Subcutaneous abdominal adipose tissue (tissue), 5 donors: ENCODE measurements around the gene ANKRD11.

Source experiments
- H3K27ac ChIP-seq: one replicate; pipeline ENCODE4 v1.7.0; 2013; ENCODE audit warnings: low read depth, mild to moderate bottlenecking, inconsistent platforms, low read length, moderate library complexity
- H3K27me3 ChIP-seq, 5 donors: one replicate each; pipeline ENCODE4 v1.7.0; 2013; ENCODE audit warnings: low read length in 5 of 5, inconsistent platforms in 1 of 5; ENCODE audit not compliant: control insufficient read depth in 5 of 5, insufficient read depth in 4 of 5
- H3K36me3 ChIP-seq, 5 donors: one replicate each; pipeline ENCODE4 v1.7.0; 2013; ENCODE audit warnings: low read length in 5 of 5; ENCODE audit not compliant: control insufficient read depth in 5 of 5, insufficient read depth in 5 of 5
- H3K4me1 ChIP-seq, 5 donors: one replicate each; pipeline ENCODE4 v1.7.0; 2013; ENCODE audit warnings: low read length in 5 of 5, mild to moderate bottlenecking in 3 of 5, moderate library complexity in 1 of 5; ENCODE audit not compliant: control insufficient read depth in 5 of 5, insufficient read depth in 5 of 5
- H3K4me3 ChIP-seq, 5 donors: one replicate each; pipeline ENCODE4 v1.7.0; 2013; ENCODE audit warnings: low read length in 5 of 5, low read depth in 1 of 5
- H3K9ac ChIP-seq, 5 donors: one replicate each; pipeline ENCODE4 v1.7.0; 2013; ENCODE audit warnings: low read length in 5 of 5, mild to moderate bottlenecking in 4 of 5, moderate library complexity in 3 of 5
- H3K9me3 ChIP-seq, 5 donors: one replicate each; pipeline ENCODE4 v1.7.0; 2013; ENCODE audit warnings: low read length in 5 of 5; ENCODE audit not compliant: control insufficient read depth in 5 of 5
- donor health status: healthy.
- donor health status: healthy.
- donor health status: healthy.
- donor health status: healthy.
- donor health status: healthy.

Gene ANKRD11

DNA sequence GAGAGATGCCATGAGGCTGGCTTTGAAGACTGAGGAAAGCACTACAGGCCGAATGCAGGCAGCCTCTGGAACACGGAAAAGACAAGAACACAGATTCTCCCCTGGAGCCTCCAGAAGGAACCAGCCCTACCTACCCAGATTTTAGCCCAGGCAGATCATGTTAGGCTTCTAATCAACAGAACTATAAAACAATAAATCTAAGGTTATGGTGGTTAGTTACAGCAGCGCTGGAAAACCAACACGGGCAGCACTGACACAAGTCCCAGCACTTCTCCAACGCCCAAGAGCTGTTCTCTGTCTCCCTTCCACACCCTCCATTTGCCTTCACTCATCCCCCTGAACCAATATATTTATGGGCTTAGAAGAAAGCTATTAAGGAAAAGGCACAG is 7.5 kb downstream of the ANKRD11 start:
- Histone ChIP-seq H3K27ac (no peak overlapping the region), H3K9ac (peak overlapping the region in 1 of 5 donors; percentile 27), H3K9me3 (no peaks in the 10 kb centered on the region), H3K27me3 (no peaks in the 10 kb centered on the region), H3K36me3 (no peaks in the 10 kb centered on the region), H3K4me3 (peak overlapping the region in 1 of 5 donors; percentile 32), H3K4me1 (peaks cover 5 to 71% (median 59%) of the 10 kb centered on the region in 5 donors)

GRCh38 chr16:89482150-89482816 is 8.1 kb downstream of the ANKRD11 start:
- Histone ChIP-seq H3K27ac (no peak overlapping the region), H3K4me1 (peaks cover 5 to 66% (median 57%) of the 10 kb centered on the region in 5 donors), H3K9me3 (no peaks in the 10 kb centered on the region), H3K36me3 (no peaks in the 10 kb centered on the region), H3K4me3 (peak overlapping the region in 1 of 5 donors; percentile 32), H3K9ac (peak overlapping the region in 1 of 5 donors; percentile 27), H3K27me3 (no peaks in the 10 kb centered on the region)

DNA sequence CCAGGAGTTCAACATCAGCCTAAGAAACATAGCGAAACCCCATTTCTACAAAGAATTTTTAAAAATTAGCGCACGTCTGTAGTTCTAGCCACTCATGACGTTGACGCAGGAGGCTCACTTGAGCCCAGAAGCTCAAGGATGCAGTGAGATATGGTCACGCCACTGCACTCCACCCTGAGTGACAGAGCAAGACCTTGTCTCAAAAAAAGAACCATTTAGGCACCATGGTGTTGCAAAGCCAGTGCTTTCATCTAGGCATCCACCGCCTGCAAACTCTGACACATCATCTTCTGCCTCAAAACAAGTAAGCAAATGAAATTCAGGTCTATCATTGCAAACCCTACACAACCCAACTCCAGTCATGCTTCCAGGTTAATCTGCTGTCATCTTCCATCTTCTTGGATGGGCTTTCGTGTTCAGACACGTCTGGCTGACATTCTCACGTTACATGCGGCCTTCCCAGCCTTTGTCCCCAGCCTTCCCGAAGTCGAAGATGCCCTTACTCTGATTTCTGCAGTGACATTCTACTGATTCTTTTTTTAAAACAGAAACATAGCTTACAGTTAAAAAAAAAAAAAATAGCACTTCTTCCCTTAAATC is 8.9 kb downstream of the ANKRD11 start:
- Histone ChIP-seq H3K27me3 (no peaks in the 10 kb centered on the region), H3K4me3 (no peak overlapping the region), H3K36me3 (no peaks in the 10 kb centered on the region), H3K4me1 (peaks cover 5 to 69% (median 60%) of the 10 kb centered on the region in 5 donors), H3K9ac (no peak overlapping the region), H3K9me3 (no peaks in the 10 kb centered on the region), H3K27ac (no peak overlapping the region)

DNA sequence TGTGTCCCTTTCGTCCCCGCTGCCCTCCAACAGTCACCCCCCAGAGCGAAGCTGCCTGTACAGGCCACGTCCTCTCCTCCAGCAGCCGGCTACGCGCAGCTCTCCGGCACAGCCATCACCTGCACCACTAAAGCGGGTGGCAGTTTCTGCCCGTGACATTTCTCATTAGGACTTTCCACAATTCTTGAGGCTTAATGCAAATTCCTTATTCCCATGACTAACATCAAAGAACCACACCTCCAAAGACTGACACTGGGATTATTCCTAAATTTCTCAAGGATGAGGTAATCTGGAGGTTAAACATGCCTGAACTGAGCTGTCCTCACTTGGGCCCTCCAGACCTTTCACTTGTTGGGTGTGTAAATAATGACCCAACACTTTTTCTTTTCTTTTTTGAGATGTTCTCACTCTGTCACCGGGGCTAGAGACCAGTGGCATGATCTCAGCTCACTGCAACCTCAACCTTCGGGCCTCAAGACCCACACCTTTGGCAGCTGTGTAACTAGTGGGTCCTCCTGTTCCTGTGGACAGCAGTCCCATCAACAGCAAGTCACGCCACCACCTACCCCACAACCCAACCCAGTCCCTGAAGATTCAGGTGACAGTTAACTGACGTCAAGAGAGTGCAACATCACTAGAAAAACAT is 11.7 kb downstream of the ANKRD11 start:
- Histone ChIP-seq H3K4me1 (peaks cover 2 to 61% (median 54%) of the 10 kb centered on the region in 5 donors), H3K9me3 (no peaks in the 10 kb centered on the region), H3K36me3 (no peaks in the 10 kb centered on the region), H3K27ac (no peak overlapping the region), H3K9ac (no peak overlapping the region), H3K4me3 (no peak overlapping the region), H3K27me3 (no peaks in the 10 kb centered on the region)

DNA sequence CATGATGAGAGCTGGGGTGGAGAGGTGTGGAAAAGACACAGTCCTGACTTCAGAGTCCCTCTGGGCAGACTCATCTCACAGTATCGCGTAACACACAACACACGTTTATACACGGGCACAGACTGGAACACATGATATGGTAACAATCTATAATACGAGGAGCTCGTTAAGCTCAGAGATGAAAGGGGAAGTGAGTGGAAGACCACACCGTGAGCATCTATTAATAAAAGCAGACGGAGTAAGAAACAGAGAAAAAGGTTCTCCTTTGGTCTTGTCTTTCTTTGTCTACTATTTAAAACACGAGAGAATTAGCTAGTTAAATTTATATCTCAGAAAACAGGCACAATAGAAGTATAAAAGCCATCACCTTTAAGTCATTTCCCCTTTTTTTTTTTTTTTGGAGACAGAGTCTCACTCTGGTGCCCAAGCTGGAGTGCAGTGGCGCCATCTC is 13.5 kb downstream of the ANKRD11 start:
- Histone ChIP-seq H3K9me3 (no peaks in the 10 kb centered on the region), H3K9ac (peak overlapping the region in 1 of 5 donors; percentile 38), H3K27me3 (no peaks in the 10 kb centered on the region), H3K4me1 (peaks cover 7 to 64% (median 59%) of the 10 kb centered on the region in 5 donors), H3K27ac (no peak overlapping the region), H3K4me3 (no peak overlapping the region), H3K36me3 (no peaks in the 10 kb centered on the region)

- Histone ChIP-seq H3K27ac (no peak overlapping the region), H3K27me3 (no peaks in the 10 kb centered on the region), H3K4me3 (no peak overlapping the region), H3K4me1 (peaks cover 7 to 64% (median 58%) of the 10 kb centered on the region in 5 donors), H3K9me3 (no peaks in the 10 kb centered on the region), H3K9ac (peak overlapping the region in 1 of 5 donors; percentile 38), H3K36me3 (no peaks in the 10 kb centered on the region)
Measured at GRCh38 chr16:89476379-89476778, 14.0 kb downstream of the ANKRD11 start.

- Histone ChIP-seq H3K27me3 (no peaks in the 10 kb centered on the region), H3K9ac (no peak overlapping the region), H3K4me1 (peaks cover 7 to 62% (median 58%) of the 10 kb centered on the region in 5 donors), H3K4me3 (no peak overlapping the region), H3K36me3 (no peaks in the 10 kb centered on the region), H3K9me3 (no peaks in the 10 kb centered on the region), H3K27ac (no peak overlapping the region)
Measured at GRCh38 chr16:89475144-89475543, 15.2 kb downstream of the ANKRD11 start.

DNA sequence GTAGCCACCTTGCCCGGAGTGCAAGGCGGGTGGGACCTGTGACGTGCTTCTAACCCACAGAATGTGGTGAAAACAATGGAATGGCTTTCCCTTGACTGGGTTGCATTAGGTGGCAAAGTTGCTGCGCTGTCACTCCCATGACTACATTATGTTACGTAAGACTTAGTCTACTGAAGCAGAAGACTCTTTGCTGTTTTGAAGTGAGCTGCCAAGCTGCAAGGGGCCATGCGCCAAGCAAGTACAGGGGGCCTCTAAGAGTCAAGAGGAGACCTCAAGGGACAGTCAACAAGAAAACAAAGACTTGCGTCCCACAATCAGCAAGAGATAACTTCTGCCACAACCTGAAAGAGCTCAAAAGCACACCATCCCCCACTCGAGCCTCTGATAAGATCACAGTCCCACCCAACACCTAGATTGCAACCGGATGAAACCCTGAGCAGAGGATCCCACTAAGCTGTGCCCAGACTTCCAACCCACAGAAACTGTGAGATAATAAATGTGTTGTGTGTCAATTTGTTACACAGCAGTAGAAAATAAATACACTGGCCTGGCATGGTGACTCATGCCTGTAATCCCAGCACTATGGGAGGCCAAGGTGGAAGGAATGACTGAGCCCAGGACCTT is 16.5 kb downstream of the ANKRD11 start:
- Histone ChIP-seq H3K9me3 (no peaks in the 10 kb centered on the region), H3K4me1 (peaks cover 7 to 63% (median 57%) of the 10 kb centered on the region in 5 donors)

DNA sequence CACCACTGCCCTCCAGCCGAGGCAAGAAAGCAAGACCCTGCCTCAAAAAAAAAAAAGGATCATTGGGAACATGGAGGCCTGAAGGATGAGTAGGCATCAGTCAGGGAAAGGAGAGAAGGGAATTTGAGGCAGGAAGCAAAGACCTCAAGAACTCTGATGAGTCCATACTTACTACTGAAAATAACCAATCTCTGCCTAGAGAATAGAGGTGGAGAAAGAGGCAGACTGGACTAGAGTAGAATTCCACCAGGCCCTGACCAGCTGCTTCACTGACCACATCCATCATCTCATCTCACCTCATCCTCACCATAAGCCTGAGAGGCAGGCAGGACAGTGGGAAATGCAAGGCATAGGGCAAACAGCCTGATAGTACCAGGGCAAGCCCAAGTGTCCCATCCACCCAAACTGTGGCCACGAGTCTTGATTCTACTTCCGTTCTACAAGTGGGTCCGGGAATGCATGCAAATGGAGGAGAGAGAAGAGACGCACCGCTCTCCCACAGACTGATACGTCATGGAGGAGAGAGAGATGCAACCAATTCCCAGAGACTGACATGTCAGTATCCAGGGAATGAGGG is 17.1 kb downstream of the ANKRD11 start:
- H3K27me3 ChIP-seq: no peaks in the 10 kb centered on the region
- no peaks in the 10 kb centered on the region for H3K36me3 ChIP-seq
- no peak overlapping the region for H3K9ac ChIP-seq
- H3K4me1 ChIP-seq: peaks cover 5 to 63% (median 51%) of the 10 kb centered on the region in 5 donors
- peak overlapping the region in 1 of 5 donors; percentile 26 for H3K4me3 ChIP-seq
- H3K27ac ChIP-seq: no peak overlapping the region
- H3K9me3 ChIP-seq: no peaks in the 10 kb centered on the region

More for the DNA sequence above, 16.5 kb downstream of the ANKRD11 start:
- no peaks in the 10 kb centered on the region for H3K27me3 ChIP-seq
- no peaks in the 10 kb centered on the region for H3K36me3 ChIP-seq
- H3K4me3 ChIP-seq: peak overlapping the region in 1 of 5 donors; percentile 26
- no peak overlapping the region for H3K27ac ChIP-seq
- H3K9ac ChIP-seq: no peak overlapping the region
